Upper lobe of right lung (tissue), 1 donor: ENCODE data around the gene BTNL3. TPM values are rescaled to one million over a fixed set of nuclear protein-coding genes. Genes with fewer than 3 reads are reported as not detected.
"Not testable (repeated sequence)": the region's sequence is repeated elsewhere in the genome, so short reads cannot be mapped to it uniquely, and the experiment has no call there.

Experiments
- ATAC-seq: fragments of 200-7000 bp; cut with Tn5 transposase; one replicate; pipeline ENCODE4 v1.9.1; 2020; ENCODE audit warnings: mild to moderate bottlenecking, moderate library complexity
- DNase-seq: peaks from one replicate; pipeline ENCODE4 v3.0.0-alpha.2; 2020
- H3K27ac ChIP-seq: fragments of 200-600 bp; one replicate; pipeline ENCODE4 v1.8.0; 2022
- H3K27me3 ChIP-seq: fragments of 200-600 bp; one replicate; pipeline ENCODE4 v1.8.0; 2022; ENCODE audit warnings: mild to moderate bottlenecking
- H3K36me3 ChIP-seq: fragments of 200-600 bp; one replicate; pipeline ENCODE4 v1.8.0; 2022
- H3K4me1 ChIP-seq: fragments of 200-600 bp; one replicate; pipeline ENCODE4 v1.8.0; 2022
- H3K4me3 ChIP-seq: fragments of 200-600 bp; one replicate; pipeline ENCODE4 v1.8.0; 2022; ENCODE audit warnings: mild to moderate bottlenecking
- H3K9me3 ChIP-seq: fragments of 200-600 bp; one replicate; pipeline ENCODE4 v1.8.0; 2022
- CTCF ChIP-seq: fragments of 200-600 bp; IDR thresholded peaks from one replicate; pipeline ENCODE4 v1.8.0; 2022; ENCODE audit warnings: antibody characterized with exemption
- intact Hi-C: fragments of 100-400 bp; cut with DNase I; formaldehyde crosslinking; loops from one replicate; pipeline ENCODE4 v1.11.0; 2022
- total RNA-seq: library from RNA; stranded (reverse); fragmentation: NEBNext Ultra II Directional; extraction: Animal tissue kit (Norgen Biotek cat#: 25700); gene quantifications from one replicate; pipeline ENCODE4 v1.2.1, GENCODE V29; 2021
- donor health status: DM: no; HTN: yes; CAD: no; lungs with severe emphysema.

The BTNL3 gene
- total RNA-seq, 1 donor from 2014 or later = not detected

DNA sequence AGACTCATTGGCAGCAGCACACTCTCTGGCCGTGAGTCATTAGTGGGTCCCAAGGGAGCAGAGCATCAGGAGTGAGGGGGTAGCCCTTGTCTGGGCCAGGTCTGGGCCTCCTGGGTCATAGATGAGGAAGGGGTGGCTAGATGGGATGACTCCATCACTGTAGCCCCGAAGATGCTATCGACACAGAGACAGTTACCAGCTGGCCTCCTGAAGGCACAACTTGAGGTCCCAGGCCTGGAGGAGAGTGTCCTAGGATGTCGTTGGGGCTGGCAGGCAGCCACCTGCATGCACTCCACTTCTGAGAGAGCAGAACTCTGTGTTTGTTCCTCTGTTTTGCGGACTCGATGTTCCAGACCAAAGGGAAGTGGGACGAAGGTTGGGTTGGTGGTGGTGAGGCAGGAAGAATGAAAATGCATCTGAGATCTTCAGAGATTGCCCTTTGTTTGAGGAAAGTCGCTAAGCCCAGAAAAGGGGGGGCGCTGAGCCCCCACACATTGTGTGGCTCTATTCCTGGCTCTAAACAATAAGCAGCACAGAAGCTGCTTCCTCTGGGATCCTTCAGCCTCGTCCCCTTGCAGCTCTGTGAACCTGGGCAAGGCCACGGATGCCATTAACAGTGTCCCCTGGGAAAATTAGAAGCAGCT, 56.1 kb downstream of the BTNL3 start:
- no peak overlapping the region for H3K4me3 ChIP-seq
- peak overlapping the region; percentile 68 for H3K27ac ChIP-seq
- no peak for TF ChIP-seq CTCF
- DNase-seq (no peak), ATAC-seq (peak; percentile 66)
- H3K27me3 ChIP-seq = peaks cover 21% of the 10 kb centered on the region
- no peaks in the 10 kb centered on the region for H3K36me3 ChIP-seq
- H3K4me1 ChIP-seq = no peaks in the 10 kb centered on the region
- intact Hi-C loops = no loop called here
- H3K9me3 ChIP-seq = no peaks in the 10 kb centered on the region

- Histone ChIP-seq H3K4me1 (no peaks in the 10 kb centered on the region), H3K27me3 (peaks cover 23% of the 10 kb centered on the region), H3K4me3 (no peak overlapping the region), H3K9me3 (no peaks in the 10 kb centered on the region), H3K36me3 (no peaks in the 10 kb centered on the region), H3K27ac (peak overlapping the region; percentile 68)
- TF ChIP-seq CTCF = no peak
- DNase-seq (no peak), ATAC-seq (no peak)
- intact Hi-C loops = no loop called here
Measured at GRCh38 chr5:181045316-181045715, 56.7 kb downstream of the BTNL3 start.

GRCh38 chr5:181045857-181046256, 57.2 kb downstream of the BTNL3 start:
- ATAC-seq, DNase-seq, H3K4me3 ChIP-seq, intact Hi-C loops, H3K4me1 ChIP-seq, H3K27ac ChIP-seq, H3K9me3 ChIP-seq, H3K36me3 ChIP-seq: not testable (repeated sequence)
- peaks cover 28% of the 10 kb centered on the region for H3K27me3 ChIP-seq

DNA sequence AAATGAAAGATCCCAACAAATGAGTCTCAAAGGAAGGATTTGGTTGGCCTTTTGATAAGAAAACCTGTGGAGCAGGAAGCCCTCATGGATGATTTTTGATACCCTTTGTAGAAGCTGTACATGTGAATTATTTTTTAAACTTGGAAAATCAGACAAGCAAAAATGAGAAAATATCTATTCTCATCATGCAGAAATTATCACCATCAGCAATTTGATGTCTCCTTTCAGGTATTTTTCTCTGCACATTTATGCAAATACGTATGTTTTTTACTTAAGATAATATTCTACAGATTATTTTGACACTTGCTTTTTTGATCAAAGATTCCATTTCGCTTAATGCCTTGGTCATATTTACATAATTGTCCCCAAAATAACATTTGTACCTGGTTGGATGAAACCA, 58.6 kb downstream of the BTNL3 start:
- Histone ChIP-seq H3K27me3 (peaks cover 43% of the 10 kb centered on the region), H3K4me1 (peaks cover 6% of the 10 kb centered on the region), H3K27ac (no peak overlapping the region), H3K4me3 (no peak overlapping the region), H3K9me3 (no peaks in the 10 kb centered on the region), H3K36me3 (no peaks in the 10 kb centered on the region)
- TF ChIP-seq CTCF = no peak
- ATAC-seq (no peak), DNase-seq (no peak)
- intact Hi-C loops = no loop called here

GRCh38 chr5:181047921-181048320, 59.3 kb downstream of the BTNL3 start:
- no peak for DNase-seq
- Histone ChIP-seq H3K27me3 (peaks cover 47% of the 10 kb centered on the region), H3K4me1 (peaks cover 8% of the 10 kb centered on the region), H3K9me3 (no peaks in the 10 kb centered on the region), H3K27ac (no peak overlapping the region), H3K36me3 (no peaks in the 10 kb centered on the region), H3K4me3 (no peak overlapping the region)
- intact Hi-C loops = no loop called here
- no peak for ATAC-seq
- no peak for TF ChIP-seq CTCF

- intact Hi-C loops = no loop called here
- H3K27me3 ChIP-seq = peaks cover 67% of the 10 kb centered on the region
- no peak for DNase-seq
- no peak overlapping the region for H3K4me3 ChIP-seq
- no peaks in the 10 kb centered on the region for H3K9me3 ChIP-seq
- H3K36me3 ChIP-seq = no peaks in the 10 kb centered on the region
- no peak for TF ChIP-seq CTCF
- peaks cover 8% of the 10 kb centered on the region for H3K4me1 ChIP-seq
- no peak for ATAC-seq
- no peak overlapping the region for H3K27ac ChIP-seq
Measured at GRCh38 chr5:181050016-181050415, 61.4 kb downstream of the BTNL3 start.
